SK-N-MC (cell line): ENCODE data around the gene ILKAP.

ENCODE experiments used
- EZH2 ChIP-seq: fragments of 200-600 bp; sonication (generic); IDR thresholded peaks from one replicate; pipeline ENCODE4 v1.6.1; 2017; ENCODE audit warnings: antibody characterized with exemption
- POLR2AphosphoS5 ChIP-seq: IDR thresholded peaks from 2 replicates; pipeline ENCODE4 v1.6.1; 2012; ENCODE audit warnings: mild to moderate bottlenecking, low read depth, low read length, borderline replicate concordance

GRCh38 chr2:238190445-238190844 is 13.1 kb downstream of the ILKAP start:
- TF ChIP-seq EZH2 (no peak), POLR2AphosphoS5 (no peak)
